H1 (cell line): Measurements from ENCODE around the gene DNASE1L1. TPM values are rescaled to one million over a fixed set of nuclear protein-coding genes. Genes with fewer than 3 reads are reported as not detected.

ENCODE experiments used
- CTCF ChIA-PET: fragments of 300-600 bp; sonication (Branson Sonifier 250); formaldehyde crosslinking; loops from one replicate; lab custom pipeline; 2021; ENCODE audit not compliant: partially characterized antibody; lab: Charles Lee
- POLR2A ChIA-PET: fragments of 300-600 bp; sonication (Branson Sonifier 250); formaldehyde crosslinking; loops from one replicate; lab custom pipeline; 2021; ENCODE audit warnings: inconsistent platforms; ENCODE audit not compliant: partially characterized antibody; lab: Charles Lee
- DNase-seq, 2 experiments: peaks; one replicate each; pipeline versions ENCODE4 v3.0.0 to v3.0.0-alpha.2; 2010 to 2022; ENCODE audit warnings: low spot score in 2 of 2, low read depth in 1 of 2, mixed read lengths in 1 of 2
- FAIRE-seq: peaks from 2 replicates; lab custom pipeline; 2011; peaks lifted over from hg19 to GRCh38; lab: Jason Lieb, UNC
- H2AFZ ChIP-seq: 2 replicates; pipeline ENCODE4 v1.8.1; 2012; ENCODE audit warnings: low read length, inconsistent platforms
- H2AK5ac ChIP-seq: 2 replicates; pipeline ENCODE4 v1.6.1; 2013; ENCODE audit warnings: low read depth, low read length
- H2BK120ac ChIP-seq: replicated peaks from 2 replicates; pipeline ENCODE3; 2013; ENCODE audit warnings: low read depth, low read length, inconsistent platforms
- H2BK12ac ChIP-seq: 2 replicates; pipeline ENCODE4 v1.6.1; 2013; ENCODE audit warnings: low read depth, low read length
- H2BK15ac ChIP-seq: 2 replicates; pipeline ENCODE4 v1.6.1; 2013; ENCODE audit warnings: low read length
- H2BK20ac ChIP-seq: 2 replicates; pipeline ENCODE4 v1.6.1; 2013; ENCODE audit warnings: low read length
- H2BK5ac ChIP-seq: 2 replicates; pipeline ENCODE4 v1.6.1; 2013; ENCODE audit warnings: low read depth, low read length
- H3K14ac ChIP-seq: 2 replicates; pipeline ENCODE4 v1.6.1; 2013; ENCODE audit warnings: inconsistent platforms; ENCODE audit not compliant: insufficient read length
- H3K18ac ChIP-seq: 2 replicates; pipeline ENCODE4 v1.6.1; 2013; ENCODE audit warnings: low read length; ENCODE audit errors: extremely low read depth
- H3K23ac ChIP-seq: 2 replicates; pipeline ENCODE4 v1.6.1; 2013; ENCODE audit warnings: inconsistent platforms; ENCODE audit not compliant: insufficient read length
- H3K23me2 ChIP-seq: 2 replicates; pipeline ENCODE4 v1.6.1; 2013; ENCODE audit warnings: low read depth, low read length
- H3K27ac ChIP-seq: 2 replicates; pipeline ENCODE4 v1.6.1; 2011; ENCODE audit warnings: low read depth, low read length, inconsistent platforms
- H3K27me3 ChIP-seq, 4 experiments: replicated peaks in 1 of 4; 1 replicate in 1 of 4; 2 replicates in 3 of 4; pipeline versions ENCODE4 v1.6.1 to v1.8.1; 2011 to 2013; ENCODE audit warnings: low read length in 3 of 4, mild to moderate bottlenecking in 3 of 4, inconsistent platforms in 2 of 4, mixed read lengths in 2 of 4, moderate library complexity in 1 of 4; ENCODE audit not compliant: control insufficient read depth in 3 of 4, insufficient read depth in 3 of 4; ENCODE audit errors: extremely low read depth in 1 of 4
- H3K36me3 ChIP-seq, 4 experiments: 2 replicates each; pipeline versions ENCODE4 v1.6.1 to v1.8.1; 2011 to 2013; ENCODE audit warnings: mild to moderate bottlenecking in 4 of 4, low read length in 3 of 4, moderate library complexity in 2 of 4, control low read depth in 1 of 4, inconsistent platforms in 1 of 4; ENCODE audit not compliant: insufficient read depth in 4 of 4, control insufficient read depth in 2 of 4
- H3K4ac ChIP-seq: replicated peaks from 2 replicates; pipeline ENCODE3; 2013; ENCODE audit warnings: low read length, low read depth, mixed read lengths, inconsistent platforms; ENCODE audit not compliant: insufficient read length
- H3K4me1 ChIP-seq, 4 experiments: replicated peaks in 1 of 4; 1 replicate in 1 of 4; 2 replicates in 3 of 4; pipeline versions ENCODE4 v1.6.1 to v1.8.1; 2011 to 2013; ENCODE audit warnings: low read length in 3 of 4, inconsistent platforms in 2 of 4, mixed read lengths in 1 of 4; ENCODE audit not compliant: insufficient read depth in 4 of 4, control insufficient read depth in 3 of 4
- H3K4me2 ChIP-seq, 2 experiments: 2 replicates each; pipeline versions ENCODE4 v1.6.1 to v1.8.1; 2011 to 2013; ENCODE audit warnings: low read depth in 2 of 2, low read length in 2 of 2, control low read depth in 1 of 2, inconsistent platforms in 1 of 2, mild to moderate bottlenecking in 1 of 2; ENCODE audit not compliant: insufficient read depth in 1 of 2
- H3K4me3 ChIP-seq, 4 experiments: fragments of 200-600, 300-600 bp in 1 of 4; sonication (generic), shearing (Covaris generic), sonication (Bioruptor Twin) in 1 of 4; 2 replicates each; pipeline versions ENCODE4 v1.5.1 to v1.8.1; 2011 to 2016; ENCODE audit warnings: low read length in 4 of 4, low read depth in 3 of 4, control low read depth in 2 of 4, inconsistent platforms in 2 of 4, mild to moderate bottlenecking in 2 of 4, mixed read lengths in 1 of 4, moderate library complexity in 1 of 4; ENCODE audit not compliant: insufficient read depth in 2 of 4; ENCODE audit errors: extremely low read depth in 1 of 4
- H3K56ac ChIP-seq: replicated peaks from 2 replicates; pipeline ENCODE3; 2013; ENCODE audit warnings: low read depth, mild to moderate bottlenecking, mixed read lengths, low read length, inconsistent platforms; ENCODE audit not compliant: insufficient read length
- H3K79me1 ChIP-seq: 2 replicates; pipeline ENCODE4 v1.6.1; 2013; ENCODE audit warnings: low read depth, low read length, control low read depth
- H3K79me2 ChIP-seq, 2 experiments: 2 replicates each; pipeline versions ENCODE4 v1.6.1 to v1.8.1; 2012 to 2013; ENCODE audit warnings: low read length in 2 of 2, mild to moderate bottlenecking in 2 of 2, inconsistent platforms in 1 of 2; ENCODE audit not compliant: insufficient read depth in 2 of 2, control insufficient read depth in 1 of 2
- H3K9ac ChIP-seq, 4 experiments: replicated peaks in 1 of 4; 1 replicate in 1 of 4; 2 replicates in 3 of 4; pipeline versions ENCODE4 v1.6.1 to v1.8.1; 2011 to 2013; ENCODE audit warnings: low read depth in 3 of 4, low read length in 3 of 4, control low read depth in 2 of 4, mild to moderate bottlenecking in 2 of 4, moderate library complexity in 2 of 4, inconsistent platforms in 1 of 4; ENCODE audit errors: extremely low read depth in 1 of 4
- H3K9me3 ChIP-seq, 2 experiments: 2 replicates each; pipeline versions ENCODE4 v1.6.1 to v1.8.1; 2012 to 2013; ENCODE audit warnings: mild to moderate bottlenecking in 2 of 2, moderate library complexity in 2 of 2, control low read depth in 1 of 2, inconsistent platforms in 1 of 2, low read depth in 1 of 2, low read length in 1 of 2, mixed read lengths in 1 of 2; ENCODE audit not compliant: insufficient read depth in 2 of 2
- H4K20me1 ChIP-seq, 2 experiments: replicated peaks in 1 of 2; 2 replicates each; pipeline versions ENCODE3 to v1.8.1; 2011 to 2013; ENCODE audit warnings: inconsistent platforms in 2 of 2, low read length in 2 of 2, mild to moderate bottlenecking in 1 of 2; ENCODE audit not compliant: insufficient read depth in 2 of 2, control insufficient read depth in 1 of 2
- H4K5ac ChIP-seq: 2 replicates; pipeline ENCODE4 v1.6.1; 2013; ENCODE audit warnings: low read length, low read depth, mixed read lengths, inconsistent platforms; ENCODE audit not compliant: insufficient read length
- H4K8ac ChIP-seq: 2 replicates; pipeline ENCODE4 v1.8.0; 2013; ENCODE audit warnings: mild to moderate bottlenecking, moderate library complexity, low read length, inconsistent platforms; ENCODE audit not compliant: insufficient read depth; ENCODE audit errors: extremely low read depth
- H4K91ac ChIP-seq: replicated peaks from 2 replicates; pipeline ENCODE3; 2013; ENCODE audit warnings: low read length, mixed read lengths, inconsistent platforms; ENCODE audit not compliant: insufficient read length
- ASH2L ChIP-seq: fragments of 200-600, 300-600 bp; sonication (generic); IDR thresholded peaks from one replicate; pipeline ENCODE4 v1.7.1; 2017; ENCODE audit warnings: low read length
- BACH1 ChIP-seq: IDR thresholded peaks from 2 replicates; pipeline ENCODE4 v1.6.1; 2012; ENCODE audit warnings: low read length, improper control_type of control experiment
- BCL11A ChIP-seq, 2 experiments: IDR thresholded peaks; one replicate each; pipeline ENCODE4 v1.6.1; 2011; ENCODE audit warnings: low read depth in 2 of 2, low read length in 2 of 2, mild to moderate bottlenecking in 2 of 2
- BRCA1 ChIP-seq: IDR thresholded peaks from 2 replicates; pipeline ENCODE4 v1.6.1; 2012; ENCODE audit warnings: low read depth, low read length, improper control_type of control experiment
- EGR1 ChIP-seq: IDR thresholded peaks from 2 replicates; pipeline ENCODE4 v1.6.1; 2011; ENCODE audit warnings: low read depth, low read length, borderline replicate concordance
- EZH2 ChIP-seq: fragments of 200-600 bp; sonication (generic); IDR thresholded peaks from 2 replicates; pipeline ENCODE4 v1.7.1; 2012; ENCODE audit warnings: low read depth, mild to moderate bottlenecking, moderate library complexity, low read length, inconsistent platforms; ENCODE audit not compliant: severe bottlenecking
- GTF2F1 ChIP-seq: IDR thresholded peaks from 2 replicates; pipeline ENCODE4 v1.6.1; 2012; ENCODE audit warnings: low read depth, low read length, improper control_type of control experiment, borderline replicate concordance
- KDM4A ChIP-seq: IDR thresholded peaks from one replicate; pipeline ENCODE4 v1.7.1; 2012; ENCODE audit warnings: low read depth, mild to moderate bottlenecking, moderate library complexity, low read length, inconsistent platforms; ENCODE audit not compliant: severe bottlenecking
- PHF8 ChIP-seq: fragments of 200-600 bp; sonication (generic); conservative IDR thresholded peaks from 2 replicates; pipeline ENCODE4 v1.7.1; 2012; ENCODE audit warnings: low read depth, mild to moderate bottlenecking, inconsistent platforms, low read length, moderate library complexity
- RNF2 ChIP-seq: fragments of 200-900, 300-1000 bp; sonication (generic); IDR thresholded peaks from 2 replicates; pipeline ENCODE4 v1.7.1; 2016; ENCODE audit warnings: borderline replicate concordance, low read depth, mild to moderate bottlenecking, antibody characterized with exemption, low read length; ENCODE audit not compliant: poor library complexity, severe bottlenecking; ENCODE audit errors: missing control alignments
- SAP30 ChIP-seq: fragments of 300-600 bp; sonication (generic); IDR thresholded peaks from 2 replicates; pipeline ENCODE4 v1.7.1; 2012; ENCODE audit warnings: low read length, moderate library complexity, mild to moderate bottlenecking, inconsistent platforms; ENCODE audit not compliant: insufficient read depth, insufficient replicate concordance
- TAF7 ChIP-seq: optimal IDR thresholded peaks from 2 replicates; pipeline ENCODE3; 2011; ENCODE audit warnings: low read depth, mild to moderate bottlenecking, inconsistent platforms, low read length, moderate library complexity, borderline replicate concordance
- YY1 ChIP-seq: IDR thresholded peaks from 2 replicates; pipeline ENCODE4 v1.6.1; 2011; ENCODE audit warnings: low read depth, mild to moderate bottlenecking, low read length
- WGBS, 2 experiments: shearing (Covaris generic) in 1 of 2; methylation state at CpG; one replicate each; pipeline versions ENCODE4 v1.1.6 to v1.1.7; 2013 to 2015; ENCODE audit warnings: low lambda C conversion rate in 2 of 2, mixed read lengths in 2 of 2, inconsistent platforms in 1 of 2, low coverage in 1 of 2, missing lambda C conversion rate in 1 of 2; ENCODE audit not compliant: insufficient replicate concordance in 2 of 2, insufficient coverage in 1 of 2, insufficient read length in 1 of 2; ENCODE audit errors: extremely low coverage in 1 of 2, missing lambda C conversion rate in 1 of 2; 5-methylcytosine and 5-hydroxymethylcytosine counted together
- polyA plus RNA-seq, 7 experiments: library from polyadenylated mRNA; depleted of rRNA in 3 of 7; stranded (reverse) in 5 of 7; unstranded in 2 of 7; fragments of >200 nt in 5 of 7; fragments of 200-250 nt in 2 of 7; gene quantifications; 1 replicate in 5 of 7; 2 replicates in 1 of 7; 4 replicates in 1 of 7; pipeline versions ENCODE4 v1.2.1 to v1.2.3, GENCODE V29; 2011 to 2013; ENCODE audit warnings: missing spikeins in 2 of 7, mixed read lengths in 2 of 7
- total RNA-seq: library from RNA; stranded (reverse); fragmentation: NEBNext Ultra II Directional; extraction: Animal tissue kit (Norgen Biotek cat#: 25700); gene quantifications from 2 replicates; pipeline ENCODE4 v1.2.1, GENCODE V29; 2021

DNASE1L1 gene
- total and polyA plus RNA-seq, 2 of the 8 experiments (the other 6 are each of a cell fraction or from before 2014, with no cell fraction given): 8.7 to 30.0 TPM

DNA sequence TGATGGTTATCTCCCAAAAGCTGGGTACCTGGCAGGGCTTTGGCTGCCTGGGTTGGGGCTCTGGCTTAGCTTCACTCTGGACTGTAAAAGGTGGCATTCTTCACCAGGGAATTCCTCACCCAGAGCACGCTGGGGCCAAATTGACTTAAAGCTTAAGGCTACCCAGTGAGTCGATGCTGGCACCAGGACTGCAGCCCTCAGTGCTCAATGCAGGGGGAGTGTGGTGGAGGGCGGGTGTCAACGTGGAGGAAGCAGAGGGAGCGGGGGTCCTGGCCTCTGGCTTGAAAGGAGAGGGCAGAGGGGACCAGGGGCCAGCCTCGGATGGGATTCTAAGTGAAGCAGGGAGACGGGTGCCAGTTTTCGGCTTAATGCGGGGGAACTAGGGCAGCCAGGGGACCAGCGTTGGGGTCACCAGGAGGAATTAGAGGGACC lies 34.4 kb upstream of the DNASE1L1 start:
- H2AFZ ChIP-seq: no peak overlapping the region
- POLR2A ChIA-PET: interaction anchor here (1.2 to 2.9 kb wide), 6 partner anchors 9 to 46 kb away, joined by 5 to 9 read pairs (median 6); partner anchors contain the start of genes ATP6AP1 and RPL10
- H3K18ac ChIP-seq: no peak overlapping the region; the same call in 1 of the 2 replicates
- H3K9ac ChIP-seq: no peak overlapping the region; a peak in 1 of 7 replicates
- peaks cover 0 to 6% of the 10 kb centered on the region in 2 experiments; a peak in 2 of 4 replicates for H3K79me2 ChIP-seq
- H3K79me1 ChIP-seq: no peaks in the 10 kb centered on the region; the same call in 1 of the 2 replicates
- H3K23ac ChIP-seq: no peak overlapping the region
- H2BK12ac ChIP-seq: no peak overlapping the region
- no peak overlapping the region for H3K14ac ChIP-seq
- no peak overlapping the region for H4K5ac ChIP-seq
- peaks cover 3% of the 10 kb centered on the region; the same call in 1 of the 2 replicates for H3K23me2 ChIP-seq
- H3K4ac ChIP-seq: no peak overlapping the region
- 54% methylated on average over 2 of the region's 10 CpGs; no CpG with 5 or more reads in 1 of the 2 experiments for WGBS, 2 experiments
- no peak overlapping the region for H4K91ac ChIP-seq
- no peak overlapping the region for H2BK120ac ChIP-seq
- H2AK5ac ChIP-seq: no peak overlapping the region
- peak overlapping the region in 3 of 4 experiments; percentile 10 to 71 (median 57); a peak in 5 of 8 replicates for H3K4me3 ChIP-seq
- CTCF ChIA-PET: interaction anchor here (0.6 to 1.5 kb wide), 5 partner anchors 11 to 97 kb away, joined by 3 to 4 read pairs (median 3); no protein-coding TSS in a partner anchor
- peak overlapping the region; percentile 47 to 72 for H3K4me2 ChIP-seq
- DNase-seq: no peak
- peaks cover 0 to 27% (median 13%) of the 10 kb centered on the region in 4 experiments; a peak in 5 of 8 replicates for H3K36me3 ChIP-seq
- H3K27ac ChIP-seq: no peak overlapping the region
- H2BK15ac ChIP-seq: no peak overlapping the region
- H4K8ac ChIP-seq: no peak overlapping the region
- H3K56ac ChIP-seq: no peak overlapping the region
- no peak for FAIRE-seq
- H3K27me3 ChIP-seq: no peaks in the 10 kb centered on the region
- peaks cover 0 to 4% (median 0%) of the 10 kb centered on the region in 4 experiments; a peak in 2 of 7 replicates for H3K4me1 ChIP-seq
- H2BK5ac ChIP-seq: no peak overlapping the region
- no peaks in the 10 kb centered on the region for H3K9me3 ChIP-seq
- H4K20me1 ChIP-seq: peaks cover 0 to 9% of the 10 kb centered on the region in 2 experiments
- no peak overlapping the region for H2BK20ac ChIP-seq
- TF ChIP-seq BRCA1 (no peak), RNF2 (no peak), BACH1 (no peak), TAF7 (no peak), GTF2F1 (no peak), YY1 (no peak), BCL11A (IDR thresholded peaks at IDR 0.05; ENCODE audit: low read depth in 2 of 2, low read length in 2 of 2) (no peak), ASH2L (no peak), PHF8 (no peak), EZH2 (no peak), SAP30 (no peak), KDM4A (no peak), EGR1 (no peak)
